WTC11 (cell line): ENCODE results near the gene DNA2.

Experiments used
- CTCF ChIP-seq: fragments of 200-600 bp; IDR thresholded peaks from 2 replicates; pipeline ENCODE4 v1.8.0; 2022; ENCODE audit warnings: antibody characterized with exemption
- PRDM15 ChIP-seq: sonication (generic); formaldehyde crosslinking; IDR thresholded peaks from 2 replicates; pipeline ENCODE4 v1.8.0; 2022; ENCODE audit warnings: missing genetic modification reagents
- ZBTB43 ChIP-seq: sonication (generic); formaldehyde crosslinking; IDR thresholded peaks from 2 replicates; pipeline ENCODE4 v1.8.1; 2023; ENCODE audit warnings: mild to moderate bottlenecking, missing genetic modification reagents
- ZNF281 ChIP-seq: sonication (generic); formaldehyde crosslinking; IDR thresholded peaks from 2 replicates; pipeline ENCODE4 v1.8.0; 2023; ENCODE audit warnings: mild to moderate bottlenecking, missing genetic modification reagents

GRCh38 chr10:68517188-68517587 lies 45.4 kb upstream of the DNA2 start:
- no peak for TF ChIP-seq CTCF
- TF ChIP-seq ZBTB43 (CRISPR knock-in tag), result no peak
- TF ChIP-seq ZNF281 (CRISPR knock-in tag), result no peak
- no peak for TF ChIP-seq PRDM15 (CRISPR knock-in tag)
